PC-3 (cell line): ENCODE measurements around the gene SH2D3A. TPM values are rescaled to one million over a fixed set of nuclear protein-coding genes. Genes with fewer than 3 reads are reported as not detected.

Source experiments
- ATAC-seq: fragments of 200-7000 bp; cut with Tn5 transposase; 2 replicates; pipeline ENCODE4 v1.9.1; 2020; ENCODE audit warnings: mild to moderate bottlenecking, moderate library complexity
- BruUV-seq: library from RNA; stranded (reverse); fragments of 400-500 nt; replicated peaks from 2 replicates; lab custom pipeline; 2021; lab: Mats Ljungman, UMichigan
- CTCF ChIA-PET: fragments of 300-600 bp; sonication (Branson Sonifier 250); formaldehyde crosslinking; loops from one replicate; lab custom pipeline; 2022; ENCODE audit warnings: antibody characterized with exemption; lab: Charles Lee
- POLR2A ChIA-PET: fragments of 300-600 bp; sonication (Branson Sonifier 250); formaldehyde crosslinking; loops from one replicate; lab custom pipeline; 2022; ENCODE audit warnings: antibody characterized with exemption; ENCODE audit not compliant: unreplicated experiment; lab: Charles Lee
- DNase-seq: peaks from one replicate; pipeline ENCODE4 v3.0.0-alpha.2; 2015
- H2AFZ ChIP-seq: fragments of 300-600 bp; sonication (generic); 2 replicates; pipeline ENCODE4 v1.6.0; 2016; ENCODE audit warnings: antibody characterized with exemption, low read length
- H3F3A ChIP-seq: fragments of 300-600 bp; sonication (generic); one replicate; pipeline ENCODE4 v1.6.0; 2017; ENCODE audit warnings: antibody characterized with exemption, low read length, control low read depth, mild to moderate bottlenecking; ENCODE audit not compliant: unreplicated experiment
- H3K27ac ChIP-seq: fragments of 300-600 bp; sonication (generic); 2 replicates; pipeline ENCODE4 v1.5.1; 2016; ENCODE audit warnings: mild to moderate bottlenecking, low read length
- H3K27me3 ChIP-seq: fragments of 300-600 bp; sonication (generic); 2 replicates; pipeline ENCODE4 v1.6.1; 2016; ENCODE audit warnings: low read length, mixed read lengths
- H3K36me3 ChIP-seq: fragments of 300-600 bp; sonication (generic); 2 replicates; pipeline ENCODE4 v1.6.1; 2016; ENCODE audit warnings: low read depth, mixed run types, low read length, mixed read lengths
- H3K4me1 ChIP-seq: fragments of 300-600 bp; sonication (generic); 2 replicates; pipeline ENCODE4 v1.5.1; 2016; ENCODE audit warnings: low read length; ENCODE audit not compliant: insufficient read depth
- H3K4me2 ChIP-seq: fragments of 300-600 bp; sonication (generic); 2 replicates; pipeline ENCODE4 v1.6.0; 2016; ENCODE audit warnings: low read length
- H3K4me3 ChIP-seq: fragments of 300-600 bp; sonication (generic); 2 replicates; pipeline ENCODE4 v1.5.1; 2016; ENCODE audit warnings: mild to moderate bottlenecking, low read length, mixed read lengths
- H3K79me2 ChIP-seq: fragments of 300-600 bp; sonication (generic); 2 replicates; pipeline ENCODE4 v1.6.1; 2017; ENCODE audit warnings: low read length, mixed read lengths
- H3K9ac ChIP-seq: fragments of 300-600 bp; sonication (generic); 2 replicates; pipeline ENCODE4 v1.6.0; 2016; ENCODE audit warnings: mild to moderate bottlenecking, low read length
- H3K9me2 ChIP-seq: fragments of 300-600 bp; sonication (generic); replicated peaks from 2 replicates; pipeline ENCODE4 v1.6.1; 2016; ENCODE audit warnings: mixed run types, low read length, mixed read lengths
- H3K9me3 ChIP-seq: fragments of 300-600 bp; sonication (generic); 2 replicates; pipeline ENCODE4 v1.6.1; 2016; ENCODE audit warnings: low read length, mixed read lengths
- H4K20me1 ChIP-seq: fragments of 300-600 bp; sonication (generic); 2 replicates; pipeline ENCODE4 v1.6.1; 2016; ENCODE audit warnings: low read length, mixed read lengths
- EZH2 ChIP-seq: fragments of 300-600 bp; sonication (generic); IDR thresholded peaks from one replicate; pipeline ENCODE4 v1.6.1; 2017; ENCODE audit warnings: antibody characterized with exemption, mild to moderate bottlenecking, low read length; ENCODE audit not compliant: unreplicated experiment
- EZH2phosphoT487 ChIP-seq: fragments of 300-600 bp; sonication (generic); IDR thresholded peaks from 2 replicates; pipeline ENCODE4 v1.6.1; 2018; ENCODE audit warnings: mild to moderate bottlenecking, antibody characterized with exemption, low read length, borderline replicate concordance
- intact Hi-C: fragments of 100-400 bp; cut with micrococcal nuclease; formaldehyde crosslinking; loops from 2 replicates; pipeline ENCODE4 v1.9.0; 2023
- total RNA-seq: library from RNA; depleted of rRNA; stranded (reverse); fragments of >200 nt; gene quantifications from 2 replicates; pipeline ENCODE4 v1.2.3, GENCODE V29; 2014
- TF ChIP-seq, protein P1 (sequence below): fragments of 300-600 bp; sonication (generic); conservative IDR thresholded peaks from 2 replicates; pipeline ENCODE4 v1.5.1; 2017; ENCODE audit warnings: antibody characterized with exemption, low read depth, mild to moderate bottlenecking, low read length

Gene SH2D3A
- total RNA-seq, 1 experiment from 2014 or later = 141 TPM

DNA sequence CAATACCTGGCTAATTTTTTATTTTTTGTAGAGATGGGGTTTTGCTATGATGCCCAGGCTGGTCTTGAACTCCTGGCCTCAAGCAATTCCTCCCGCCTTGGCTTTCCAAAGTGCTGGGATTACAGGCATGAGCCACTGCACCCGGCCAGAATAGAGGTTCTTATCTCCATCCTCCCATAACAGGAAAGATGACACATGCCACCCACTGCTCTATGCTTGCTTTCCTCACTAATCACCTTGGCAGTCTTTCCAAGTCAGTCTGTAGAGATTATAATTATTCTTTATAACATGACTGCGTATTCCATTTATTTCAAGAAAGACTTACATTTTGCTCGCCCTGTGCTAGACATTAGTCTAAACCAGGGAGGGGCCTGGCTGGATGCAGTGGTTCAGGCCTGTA, 12.0 kb upstream of the SH2D3A start:
- no peak for ATAC-seq
- H3K9me2 ChIP-seq = no peaks in the 10 kb centered on the region
- no peaks in the 10 kb centered on the region for H3K4me1 ChIP-seq
- BruUV-seq = no TSS peak
- no peaks in the 10 kb centered on the region for H3K36me3 ChIP-seq
- no peaks in the 10 kb centered on the region for H3K79me2 ChIP-seq
- no peaks in the 10 kb centered on the region for H3K27me3 ChIP-seq
- ChIA-PET CTCF (no interaction called here), POLR2A (no interaction called here)
- TF ChIP-seq, protein P1, sequence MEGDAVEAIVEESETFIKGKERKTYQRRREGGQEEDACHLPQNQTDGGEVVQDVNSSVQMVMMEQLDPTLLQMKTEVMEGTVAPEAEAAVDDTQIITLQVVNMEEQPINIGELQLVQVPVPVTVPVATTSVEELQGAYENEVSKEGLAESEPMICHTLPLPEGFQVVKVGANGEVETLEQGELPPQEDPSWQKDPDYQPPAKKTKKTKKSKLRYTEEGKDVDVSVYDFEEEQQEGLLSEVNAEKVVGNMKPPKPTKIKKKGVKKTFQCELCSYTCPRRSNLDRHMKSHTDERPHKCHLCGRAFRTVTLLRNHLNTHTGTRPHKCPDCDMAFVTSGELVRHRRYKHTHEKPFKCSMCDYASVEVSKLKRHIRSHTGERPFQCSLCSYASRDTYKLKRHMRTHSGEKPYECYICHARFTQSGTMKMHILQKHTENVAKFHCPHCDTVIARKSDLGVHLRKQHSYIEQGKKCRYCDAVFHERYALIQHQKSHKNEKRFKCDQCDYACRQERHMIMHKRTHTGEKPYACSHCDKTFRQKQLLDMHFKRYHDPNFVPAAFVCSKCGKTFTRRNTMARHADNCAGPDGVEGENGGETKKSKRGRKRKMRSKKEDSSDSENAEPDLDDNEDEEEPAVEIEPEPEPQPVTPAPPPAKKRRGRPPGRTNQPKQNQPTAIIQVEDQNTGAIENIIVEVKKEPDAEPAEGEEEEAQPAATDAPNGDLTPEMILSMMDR = no peak
- TF ChIP-seq EZH2 (no peak), EZH2phosphoT487 (no peak)
- no peak overlapping the region for H2AFZ ChIP-seq
- no peak overlapping the region for H3K27ac ChIP-seq
- no peaks in the 10 kb centered on the region for H3F3A ChIP-seq
- no peak overlapping the region for H3K9ac ChIP-seq
- H3K4me2 ChIP-seq = no peak overlapping the region
- no peaks in the 10 kb centered on the region for H4K20me1 ChIP-seq
- no peaks in the 10 kb centered on the region for H3K9me3 ChIP-seq
- no peak overlapping the region for H3K4me3 ChIP-seq
- intact Hi-C loops = no loop called here
- DNase-seq = no peak

DNA sequence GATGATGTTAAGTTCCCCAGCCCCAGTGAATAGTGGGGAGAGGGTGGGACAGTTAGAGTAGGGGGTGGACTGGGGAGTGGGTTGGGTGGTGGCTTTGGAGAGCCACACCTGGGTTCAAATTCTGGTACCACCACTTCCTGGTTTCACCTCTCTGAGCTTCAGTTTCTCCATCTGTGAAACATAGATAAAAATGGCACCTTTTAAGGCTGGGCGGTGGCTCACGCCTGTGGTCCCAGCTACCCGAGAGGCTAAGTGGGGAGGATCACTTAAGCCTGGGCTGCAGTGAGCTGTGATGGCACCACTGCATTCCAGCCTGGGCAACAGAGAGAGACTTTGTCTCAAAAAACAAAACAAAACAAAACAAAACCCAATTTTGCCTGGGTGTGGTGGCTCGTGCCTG, 11.2 kb upstream of the SH2D3A start:
- no peaks in the 10 kb centered on the region for H3K27me3 ChIP-seq
- no peaks in the 10 kb centered on the region for H4K20me1 ChIP-seq
- no peak overlapping the region for H3K4me2 ChIP-seq
- ChIA-PET POLR2A (no interaction called here), CTCF (no interaction called here)
- no peak for ATAC-seq
- H3K9me3 ChIP-seq = no peaks in the 10 kb centered on the region
- DNase-seq = no peak
- H3K79me2 ChIP-seq = no peaks in the 10 kb centered on the region
- H3K4me1 ChIP-seq = no peaks in the 10 kb centered on the region
- H3K36me3 ChIP-seq = no peaks in the 10 kb centered on the region
- TF ChIP-seq EZH2 (no peak), EZH2phosphoT487 (no peak)
- TF ChIP-seq, protein P1 = no peak
- no peak overlapping the region for H3K9ac ChIP-seq
- H3K27ac ChIP-seq = no peak overlapping the region
- BruUV-seq = no TSS peak
- H3K4me3 ChIP-seq = no peak overlapping the region
- H2AFZ ChIP-seq = no peak overlapping the region
- H3F3A ChIP-seq = no peaks in the 10 kb centered on the region
- intact Hi-C loops = no loop called here
- H3K9me2 ChIP-seq = no peaks in the 10 kb centered on the region

DNA sequence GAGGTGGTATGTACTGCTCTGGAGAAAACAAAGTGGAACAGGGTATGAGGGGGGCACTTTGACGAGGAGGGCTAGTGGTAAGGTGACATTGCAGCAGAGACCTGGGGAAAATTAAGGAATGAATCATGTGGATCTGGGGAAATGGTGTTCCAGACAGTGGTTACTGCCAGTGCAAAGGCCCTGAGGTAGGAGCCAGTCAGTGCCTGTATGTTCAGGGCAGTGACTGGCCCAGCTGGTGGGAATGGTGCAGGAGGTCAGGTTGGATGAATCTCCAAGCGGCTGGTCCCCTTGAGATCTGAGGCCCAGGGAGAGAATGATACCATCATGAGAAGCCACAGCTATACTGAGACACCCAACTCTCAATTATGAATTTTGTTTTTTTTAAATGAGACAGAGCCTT, 10.2 kb upstream of the SH2D3A start:
- H3K4me1 ChIP-seq = no peaks in the 10 kb centered on the region
- H3K9me3 ChIP-seq = no peaks in the 10 kb centered on the region
- no peak overlapping the region for H2AFZ ChIP-seq
- no TSS peak for BruUV-seq
- ATAC-seq = no peak
- no peaks in the 10 kb centered on the region for H3K36me3 ChIP-seq
- H3K4me2 ChIP-seq = no peak overlapping the region
- H3F3A ChIP-seq = no peaks in the 10 kb centered on the region
- TF ChIP-seq, protein P1 = no peak
- no peak for TF ChIP-seq EZH2
- no peak for TF ChIP-seq EZH2phosphoT487
- no peaks in the 10 kb centered on the region for H4K20me1 ChIP-seq
- no peak overlapping the region for H3K27ac ChIP-seq
- ChIA-PET POLR2A (no interaction called here), CTCF (no interaction called here)
- intact Hi-C loops = no loop called here
- no peaks in the 10 kb centered on the region for H3K27me3 ChIP-seq
- H3K9ac ChIP-seq = no peak overlapping the region
- no peak overlapping the region for H3K4me3 ChIP-seq
- H3K79me2 ChIP-seq = no peaks in the 10 kb centered on the region
- no peaks in the 10 kb centered on the region for H3K9me2 ChIP-seq
- DNase-seq = no peak
